WI38 (cell line): ENCODE data around the gene GAK.
"Not testable (repeated sequence)": the region's sequence is repeated elsewhere in the genome, so short reads cannot be mapped to it uniquely, and the experiment has no call there.

Source experiments
- H3K4me3 ChIP-seq: 2 replicates; pipeline ENCODE4 v1.5.1; 2011; ENCODE audit warnings: low read depth, mild to moderate bottlenecking, control low read depth, low read length
- TF ChIP-seq, protein P1 (sequence below): IDR thresholded peaks from 2 replicates; pipeline ENCODE4 v1.5.1; 2012; ENCODE audit warnings: low read depth, mild to moderate bottlenecking, control low read depth, low read length

GAK gene

DNA sequence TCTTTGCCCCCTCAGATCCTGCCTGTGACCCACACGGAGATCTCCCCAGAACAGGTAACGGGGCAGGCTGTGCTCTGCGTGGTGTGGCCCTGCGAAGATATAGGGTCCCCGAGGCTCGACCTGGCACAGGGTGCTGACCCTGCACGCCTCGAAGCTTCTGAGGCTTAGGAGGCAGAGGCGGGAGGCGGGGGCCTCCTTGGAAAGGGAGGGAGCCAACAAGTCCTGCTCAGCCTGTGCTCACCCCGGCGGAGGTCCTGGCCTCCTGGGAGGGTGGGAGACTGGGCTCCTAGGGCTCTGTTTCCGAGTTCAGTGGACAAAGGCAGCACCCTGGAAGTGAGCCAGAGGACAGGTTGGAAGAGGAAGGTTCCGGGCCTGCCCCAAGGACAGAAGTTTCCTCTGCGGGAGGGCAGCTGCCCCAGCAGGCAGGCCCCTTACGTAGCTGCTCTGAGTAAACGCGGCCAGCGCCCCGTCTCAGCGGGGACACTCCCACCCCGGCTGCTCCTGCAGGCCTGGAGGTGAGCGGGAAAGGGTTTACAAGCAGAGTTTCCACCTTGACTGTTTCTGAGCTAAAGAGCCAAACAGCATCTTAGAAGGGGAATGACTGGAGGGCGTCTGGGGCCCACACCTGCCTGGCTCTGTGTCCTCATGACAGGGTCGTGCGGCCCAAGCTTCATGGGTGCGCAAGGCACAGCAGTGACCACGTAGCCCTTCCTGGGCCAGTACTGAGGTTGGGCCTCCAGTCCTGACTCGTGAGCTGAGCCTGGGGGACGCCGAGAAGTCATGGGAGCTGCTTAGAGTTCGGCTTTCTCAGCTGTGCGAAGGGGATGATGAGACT lies 16.2 kb upstream of the GAK start:
- no peak overlapping the region for H3K4me3 ChIP-seq
- TF ChIP-seq, protein P1, sequence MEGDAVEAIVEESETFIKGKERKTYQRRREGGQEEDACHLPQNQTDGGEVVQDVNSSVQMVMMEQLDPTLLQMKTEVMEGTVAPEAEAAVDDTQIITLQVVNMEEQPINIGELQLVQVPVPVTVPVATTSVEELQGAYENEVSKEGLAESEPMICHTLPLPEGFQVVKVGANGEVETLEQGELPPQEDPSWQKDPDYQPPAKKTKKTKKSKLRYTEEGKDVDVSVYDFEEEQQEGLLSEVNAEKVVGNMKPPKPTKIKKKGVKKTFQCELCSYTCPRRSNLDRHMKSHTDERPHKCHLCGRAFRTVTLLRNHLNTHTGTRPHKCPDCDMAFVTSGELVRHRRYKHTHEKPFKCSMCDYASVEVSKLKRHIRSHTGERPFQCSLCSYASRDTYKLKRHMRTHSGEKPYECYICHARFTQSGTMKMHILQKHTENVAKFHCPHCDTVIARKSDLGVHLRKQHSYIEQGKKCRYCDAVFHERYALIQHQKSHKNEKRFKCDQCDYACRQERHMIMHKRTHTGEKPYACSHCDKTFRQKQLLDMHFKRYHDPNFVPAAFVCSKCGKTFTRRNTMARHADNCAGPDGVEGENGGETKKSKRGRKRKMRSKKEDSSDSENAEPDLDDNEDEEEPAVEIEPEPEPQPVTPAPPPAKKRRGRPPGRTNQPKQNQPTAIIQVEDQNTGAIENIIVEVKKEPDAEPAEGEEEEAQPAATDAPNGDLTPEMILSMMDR = no peak

DNA sequence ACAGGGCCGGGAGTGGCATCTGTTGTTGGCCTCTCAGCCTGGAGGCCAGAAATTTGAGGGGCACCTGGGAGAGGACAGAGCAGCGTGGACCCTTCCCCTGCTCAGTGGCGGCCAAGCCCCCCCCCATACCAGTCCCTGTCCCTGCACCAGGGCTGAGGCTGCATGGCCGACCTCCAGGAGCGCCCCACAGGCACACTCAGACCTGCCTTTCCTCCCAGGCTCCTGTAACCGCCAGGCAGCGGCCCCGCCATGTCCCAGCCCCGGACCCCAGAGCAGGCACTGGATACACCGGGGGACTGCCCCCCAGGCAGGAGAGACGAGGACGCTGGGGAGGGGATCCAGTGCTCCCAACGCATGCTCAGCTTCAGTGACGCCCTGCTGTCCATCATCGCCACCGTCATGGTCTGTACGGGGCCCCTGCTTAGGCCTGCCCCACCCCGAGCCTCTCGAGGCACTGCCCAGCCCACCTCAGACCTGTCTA lies 15.4 kb upstream of the GAK start:
- TF ChIP-seq, protein P1 = no peak
- H3K4me3 ChIP-seq = no peak overlapping the region

DNA sequence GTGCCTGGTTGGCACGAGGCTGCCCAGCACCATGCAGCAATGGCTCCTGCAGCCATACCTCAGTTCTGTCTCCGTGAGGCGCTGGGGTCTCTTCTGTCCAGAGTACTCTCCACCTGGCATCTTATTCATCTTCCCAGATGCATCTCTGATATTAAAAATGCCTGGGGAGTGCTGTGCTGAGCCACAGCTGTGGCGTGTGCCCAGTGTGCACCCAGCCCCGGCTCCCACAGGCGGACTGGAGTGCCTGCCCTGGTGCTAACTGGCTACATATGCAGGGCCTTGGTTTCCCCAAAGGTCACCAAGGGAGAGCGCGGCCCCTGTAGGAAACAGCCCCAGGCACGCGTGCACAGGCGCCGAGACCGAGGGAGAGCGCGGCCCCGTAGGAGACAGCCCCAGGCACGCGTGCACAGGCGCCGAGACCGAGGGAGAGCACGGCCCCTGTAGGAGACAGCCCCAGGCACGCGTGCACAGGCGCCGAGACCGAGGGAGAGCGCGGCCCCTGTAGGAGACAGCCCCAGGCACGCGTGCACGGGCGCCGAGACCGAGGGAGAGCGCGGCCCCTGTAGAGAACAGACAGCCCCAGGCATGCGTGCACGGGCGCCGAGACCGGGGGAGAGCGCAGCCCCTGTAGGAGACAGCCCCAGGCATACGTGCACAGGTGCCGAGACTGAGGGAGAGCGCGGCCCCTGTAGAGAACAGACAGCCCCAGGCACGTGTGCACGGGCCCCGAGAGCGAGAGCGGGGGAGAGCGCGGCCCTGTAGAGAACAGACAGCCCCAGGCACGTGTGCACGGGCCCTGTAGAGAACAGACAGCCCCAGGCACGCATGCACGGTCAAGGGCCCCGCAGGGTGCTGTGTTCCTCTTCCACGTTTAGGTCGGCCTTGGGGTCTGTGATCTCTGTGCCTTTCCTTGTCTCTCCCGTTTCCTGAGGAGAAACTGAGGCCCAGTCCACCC lies 14.7 kb upstream of the GAK start:
- H3K4me3 ChIP-seq = no peak overlapping the region
- TF ChIP-seq, protein P1 = no peak

DNA sequence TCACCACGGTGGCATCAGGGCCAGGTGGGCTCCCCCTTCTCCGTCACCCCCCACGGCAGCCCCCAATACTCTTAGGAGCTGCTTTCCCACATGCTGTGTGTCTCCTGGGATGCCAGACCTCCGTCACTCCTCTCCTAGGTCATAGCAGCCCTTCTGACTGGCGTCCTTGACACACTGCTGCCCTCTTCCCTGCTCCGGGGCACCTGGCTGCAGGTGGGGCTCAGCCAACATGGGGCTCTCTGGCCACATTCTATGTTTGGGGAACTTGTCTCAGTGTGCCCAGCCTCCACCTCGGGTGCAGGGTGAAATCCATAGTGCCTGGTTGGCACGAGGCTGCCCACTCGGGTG lies 14.0 kb upstream of the GAK start:
- TF ChIP-seq, protein P1 = no peak

DNA sequence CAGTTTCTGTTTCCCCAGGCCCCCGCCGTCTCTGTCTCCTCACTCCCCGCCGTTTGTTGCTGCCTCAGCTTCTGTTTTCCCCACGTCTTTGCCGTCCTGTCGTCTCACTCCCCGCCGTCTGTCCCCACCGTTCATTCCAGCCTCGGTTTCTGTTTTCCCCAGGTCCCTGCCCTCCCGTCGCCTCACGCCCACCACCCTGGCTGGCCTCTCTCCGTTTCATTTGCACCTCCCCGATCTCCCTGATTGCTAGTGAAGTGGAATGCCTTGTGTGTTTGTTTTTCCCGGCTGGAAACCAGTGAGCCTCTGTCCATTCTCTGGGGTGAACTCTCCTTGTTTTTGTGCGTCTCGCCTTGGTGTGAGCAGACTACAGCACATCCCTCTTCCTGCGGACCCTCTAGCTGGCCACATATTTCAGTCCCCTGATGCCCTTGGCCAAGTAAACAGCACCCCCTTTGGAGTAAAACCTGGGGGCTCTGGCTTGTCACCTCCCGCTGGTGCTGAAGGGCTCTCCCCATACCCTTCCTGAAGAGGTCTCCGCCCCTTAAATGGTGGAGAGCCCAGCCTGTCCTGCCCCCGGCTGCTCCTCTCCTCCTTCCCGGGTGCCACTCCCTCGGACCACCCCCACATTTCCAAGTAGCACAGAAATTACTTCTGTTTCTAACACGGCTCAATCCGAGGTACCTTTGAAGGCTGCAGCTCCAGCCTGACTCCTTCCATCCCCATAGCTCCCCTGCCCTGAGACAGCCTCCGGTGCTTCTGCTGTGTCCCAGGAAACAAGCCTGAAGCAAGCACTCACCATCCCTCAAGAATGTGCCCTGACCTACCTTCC lies 13.4 kb upstream of the GAK start:
- TF ChIP-seq, protein P1 = no peak
- H3K4me3 ChIP-seq = no peak overlapping the region

More for the DNA sequence above, 14.0 kb upstream of the GAK start:
- H3K4me3 ChIP-seq = no peak overlapping the region

DNA sequence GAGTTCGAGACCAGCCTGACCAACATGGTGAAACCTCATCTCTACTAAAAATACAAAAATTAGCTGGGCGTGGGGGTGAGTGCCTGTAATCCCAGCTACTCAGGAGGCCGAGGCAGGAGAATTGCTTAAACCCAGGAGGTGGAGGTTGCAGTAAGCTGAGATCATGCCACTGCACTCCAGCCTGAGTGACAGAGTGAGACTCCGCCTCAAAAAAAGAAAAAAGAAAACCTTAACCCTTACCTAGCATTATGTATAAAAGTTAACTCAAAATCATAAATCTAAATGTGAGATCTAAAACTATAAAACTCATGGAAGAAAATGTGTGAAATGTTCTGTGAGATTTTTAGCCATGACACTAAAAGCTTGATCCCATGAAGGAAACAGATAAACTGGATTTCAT lies 7.4 kb upstream of the GAK start:
- not testable (repeated sequence) for H3K4me3 ChIP-seq

DNA sequence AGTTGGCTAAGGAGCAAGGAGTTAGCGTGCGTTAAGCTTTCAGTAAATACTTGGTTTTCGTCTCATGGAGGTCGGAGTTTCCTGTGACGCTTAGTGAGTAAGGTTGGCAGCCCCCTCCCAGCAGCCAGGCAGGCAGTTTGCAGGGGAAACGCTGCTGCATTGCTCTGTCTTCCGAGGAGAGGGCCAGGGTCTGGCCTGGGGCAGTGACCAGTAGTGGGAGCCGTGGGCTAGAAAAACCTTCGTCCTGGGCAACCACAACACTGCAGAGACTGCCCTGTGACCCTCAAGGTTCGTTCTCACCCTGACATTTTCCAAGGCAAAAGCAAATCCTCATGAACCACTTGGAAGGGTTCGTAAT lies 576 bp upstream of the GAK start:
- H3K4me3 ChIP-seq = peak overlapping the region; percentile 98
- TF ChIP-seq, protein P1 = no peak
